Endothelial cell (in vitro differentiated cells): Measurements from ENCODE around the gene CHPF2. TPM values are rescaled to one million over a fixed set of nuclear protein-coding genes. Genes with fewer than 3 reads are reported as not detected.

ENCODE experiments used
- DNase-seq: peaks from one replicate; pipeline ENCODE4 v3.0.0; 2021; ENCODE audit warnings: low spot score
- H3K27ac Mint-ChIP-seq: one replicate; pipeline ENCODE4 v1.8.0; 2021; ENCODE audit warnings: mixed read lengths, inconsistent platforms; ENCODE audit not compliant: unreplicated experiment
- H3K27me3 Mint-ChIP-seq: one replicate; pipeline ENCODE4 v1.8.0; 2021; ENCODE audit warnings: mild to moderate bottlenecking, moderate library complexity, mixed read lengths, inconsistent platforms; ENCODE audit not compliant: unreplicated experiment
- H3K36me3 Mint-ChIP-seq: one replicate; pipeline ENCODE4 v1.8.0; 2021; ENCODE audit warnings: mild to moderate bottlenecking, low read depth, mixed read lengths, inconsistent platforms; ENCODE audit not compliant: unreplicated experiment
- H3K4me1 Mint-ChIP-seq: one replicate; pipeline ENCODE4 v1.8.0; 2021; ENCODE audit warnings: mild to moderate bottlenecking, mixed read lengths, inconsistent platforms; ENCODE audit not compliant: unreplicated experiment
- H3K4me3 Mint-ChIP-seq: one replicate; pipeline ENCODE4 v1.8.0; 2021; ENCODE audit warnings: mild to moderate bottlenecking, mixed read lengths, inconsistent platforms; ENCODE audit not compliant: unreplicated experiment
- H3K9me3 Mint-ChIP-seq: one replicate; pipeline ENCODE4 v1.8.0; 2021; ENCODE audit warnings: mixed read lengths, inconsistent platforms; ENCODE audit not compliant: unreplicated experiment
- CTCF ChIP-seq: fragments of 200-600 bp; sonication (generic); IDR thresholded peaks from one replicate; pipeline ENCODE4 v1.5.0; 2021; ENCODE audit warnings: antibody characterized with exemption; ENCODE audit not compliant: unreplicated experiment
- total RNA-seq: library from RNA; stranded (reverse); fragmentation: NEBNext Ultra II Directional; extraction: Animal tissue kit (Norgen Biotek cat#: 25700); gene quantifications from one replicate; pipeline ENCODE4 v1.2.1, GENCODE V29; 2021; ENCODE audit not compliant: unreplicated experiment

Gene CHPF2
- total RNA-seq, 1 donor from 2014 or later, result 55.4 TPM

- H3K4me1 Mint-ChIP-seq, result peaks cover 23% of the 10 kb centered on the region
- no peaks in the 10 kb centered on the region for H3K9me3 Mint-ChIP-seq
- H3K27me3 Mint-ChIP-seq, result peaks cover 15% of the 10 kb centered on the region
- H3K36me3 Mint-ChIP-seq, result no peaks in the 10 kb centered on the region
- no peak overlapping the region for H3K4me3 Mint-ChIP-seq
- no peak overlapping the region for H3K27ac Mint-ChIP-seq
- TF ChIP-seq CTCF, result no peak
- no peak for DNase-seq
Measured at GRCh38 chr7:151193203-151193978, 38.9 kb upstream of the CHPF2 start.

GRCh38 chr7:151194188-151194587, 38.1 kb upstream of the CHPF2 start:
- no peak for TF ChIP-seq CTCF
- DNase-seq, result no peak
- H3K27ac Mint-ChIP-seq, result no peak overlapping the region
- H3K9me3 Mint-ChIP-seq, result no peaks in the 10 kb centered on the region
- H3K4me3 Mint-ChIP-seq, result no peak overlapping the region
- H3K36me3 Mint-ChIP-seq, result no peaks in the 10 kb centered on the region
- peaks cover 11% of the 10 kb centered on the region for H3K27me3 Mint-ChIP-seq
- H3K4me1 Mint-ChIP-seq, result peaks cover 23% of the 10 kb centered on the region

- Mint-ChIP-seq H3K36me3 (no peaks in the 10 kb centered on the region), H3K27me3 (peaks cover 7% of the 10 kb centered on the region), H3K4me1 (peaks cover 16% of the 10 kb centered on the region), H3K27ac (no peak overlapping the region), H3K9me3 (no peaks in the 10 kb centered on the region), H3K4me3 (no peak overlapping the region)
- no peak for TF ChIP-seq CTCF
- no peak for DNase-seq
Measured at GRCh38 chr7:151195616-151196450, 36.5 kb upstream of the CHPF2 start.

GRCh38 chr7:151197932-151198331, 34.4 kb upstream of the CHPF2 start:
- DNase-seq, result no peak
- peaks cover 4% of the 10 kb centered on the region for H3K27me3 Mint-ChIP-seq
- TF ChIP-seq CTCF, result no peak
- H3K27ac Mint-ChIP-seq, result no peak overlapping the region
- peaks cover 6% of the 10 kb centered on the region for H3K4me1 Mint-ChIP-seq
- H3K4me3 Mint-ChIP-seq, result no peak overlapping the region
- no peaks in the 10 kb centered on the region for H3K36me3 Mint-ChIP-seq
- H3K9me3 Mint-ChIP-seq, result no peaks in the 10 kb centered on the region
